GM19025 (cell line): ENCODE measurements around the gene EXOC3L1.
A peak's percentile ranks its signal among the peaks of the same experiment; 100 is the strongest.

ENCODE experiments used
- ATAC-seq: cut with Tn5 transposase; IDR thresholded peaks from one replicate; pipeline ENCODE4 v1.9.1; 2021; ENCODE audit warnings: mild to moderate bottlenecking, low read depth, moderate library complexity; ENCODE audit not compliant: unreplicated experiment

Gene EXOC3L1

GRCh38 chr16:67199011-67199807 is 9.3 kb upstream of the EXOC3L1 start, which contains the start of gene ELMO3:
Gene ELMO3, plus strand, starts transcription at chr16:67199131. Its CDS starts 196 bp downstream, at chr16:67199327.
- no peak for ATAC-seq

GRCh38 chr16:67198238-67198734 is 8.3 kb upstream of the EXOC3L1 start:
- no peak for ATAC-seq

GRCh38 chr16:67197704-67198103 is 7.8 kb upstream of the EXOC3L1 start:
- no peak for ATAC-seq

- no peak for ATAC-seq
These were observed 6.9 kb upstream of the EXOC3L1 start for GRCh38 chr16:67196881-67197280.

GRCh38 chr16:67195676-67196075 is 5.7 kb upstream of the EXOC3L1 start:
- no peak for ATAC-seq

GRCh38 chr16:67194260-67194659 is 4.3 kb upstream of the EXOC3L1 start:
- no peak for ATAC-seq

GRCh38 chr16:67193536-67193935 is 3.6 kb upstream of the EXOC3L1 start:
- no peak for ATAC-seq

- ATAC-seq: no peak
These were observed 2.9 kb upstream of the EXOC3L1 start for GRCh38 chr16:67192781-67193361.

- peak; percentile 90 for ATAC-seq
These were observed 2.2 kb upstream of the EXOC3L1 start, which contains the start of gene E2F4 for GRCh38 chr16:67191995-67192681. Gene E2F4, plus strand, starts transcription at chr16:67192155. Its CDS starts 73 bp downstream, at chr16:67192228.

GRCh38 chr16:67191411-67191994 is 1.6 kb upstream of the EXOC3L1 start:
- no peak for ATAC-seq

GRCh38 chr16:67190448-67191399 is 788 bp upstream of the EXOC3L1 start:
- no peak for ATAC-seq

GRCh38 chr16:67188798-67189197 is 1.1 kb downstream of the EXOC3L1 start:
- ATAC-seq: no peak

GRCh38 chr16:67188323-67188722 is 1.6 kb downstream of the EXOC3L1 start:
- ATAC-seq: no peak

GRCh38 chr16:67187175-67187890 is 2.6 kb downstream of the EXOC3L1 start:
- no peak for ATAC-seq

- ATAC-seq: no peak
These were observed 3.4 kb downstream of the EXOC3L1 start for GRCh38 chr16:67186550-67186950.

GRCh38 chr16:67185651-67186134 is 4.2 kb downstream of the EXOC3L1 start:
- ATAC-seq: no peak

- no peak for ATAC-seq
These were observed 4.8 kb downstream of the EXOC3L1 start for GRCh38 chr16:67184995-67185650.

GRCh38 chr16:67184453-67184994 is 5.4 kb downstream of the EXOC3L1 start:
- no peak for ATAC-seq
